GM18508 (cell line): ENCODE measurements around the gene EN1.

Experiments
- ATAC-seq: cut with Tn5 transposase; IDR thresholded peaks from one replicate; pipeline ENCODE4 v1.9.1; 2021; ENCODE audit warnings: moderate number of reproducible peaks; ENCODE audit not compliant: insufficient read depth, unreplicated experiment

EN1 gene

DNA sequence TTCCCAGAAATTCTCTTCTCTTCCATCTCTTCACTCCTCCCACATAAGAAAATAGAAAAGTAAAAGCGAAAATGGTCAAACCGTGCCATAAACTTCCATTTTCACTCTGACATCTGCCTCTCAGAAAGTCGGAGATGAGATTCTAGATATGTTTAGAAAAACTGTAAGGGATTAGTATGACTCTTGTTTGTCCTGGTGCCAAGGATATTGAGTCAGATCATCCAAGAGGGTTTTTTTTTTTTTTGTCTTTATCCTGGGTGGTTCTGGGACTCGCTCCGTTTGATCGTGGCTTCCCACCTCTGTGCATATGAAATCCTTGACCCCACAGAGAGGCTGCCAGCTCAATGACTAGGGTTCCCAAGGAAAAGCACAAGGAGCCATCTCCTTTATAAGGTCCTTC, 17.3 kb downstream of the EN1 start:
- ATAC-seq, result no peak

DNA sequence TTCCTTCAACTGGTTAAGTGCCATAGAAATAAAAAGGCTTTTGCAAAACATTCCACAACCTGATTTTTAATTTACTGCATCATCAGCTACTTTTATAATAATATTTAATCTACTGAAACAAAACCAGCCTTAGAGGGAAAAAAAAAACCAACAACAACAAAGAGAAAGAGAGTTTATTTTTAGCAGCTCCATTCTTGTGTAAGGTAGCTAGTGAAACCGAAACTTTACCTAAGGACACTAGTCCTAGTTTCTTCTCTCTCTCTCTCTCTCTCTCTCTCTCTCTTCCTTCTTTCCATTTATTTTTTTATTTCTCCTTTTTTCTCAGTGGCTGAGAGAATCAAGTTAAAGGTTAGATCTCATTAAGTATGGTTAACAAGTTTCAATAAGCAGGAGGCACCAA, 21.4 kb downstream of the EN1 start:
- no peak for ATAC-seq

DNA sequence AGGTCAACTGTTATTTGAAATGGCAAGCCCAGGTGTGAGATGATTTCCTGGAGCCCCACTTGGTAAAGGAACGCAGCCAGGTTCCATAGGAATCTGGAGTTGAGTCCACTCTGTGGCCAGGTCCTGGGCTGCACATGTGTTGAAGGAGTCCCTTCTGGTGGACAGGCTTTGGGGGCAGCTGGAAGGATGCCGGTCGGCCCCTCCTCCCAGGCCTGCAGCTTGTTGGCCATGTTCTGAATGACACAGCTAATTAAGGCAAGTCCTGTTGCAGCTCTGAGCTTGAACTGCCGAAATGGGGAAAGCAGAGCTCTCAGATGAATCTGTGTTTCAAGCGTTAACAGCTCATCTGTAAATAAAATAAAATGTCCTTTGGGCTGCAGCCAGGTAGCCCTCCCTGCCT, 23.8 kb downstream of the EN1 start:
- no peak for ATAC-seq

DNA sequence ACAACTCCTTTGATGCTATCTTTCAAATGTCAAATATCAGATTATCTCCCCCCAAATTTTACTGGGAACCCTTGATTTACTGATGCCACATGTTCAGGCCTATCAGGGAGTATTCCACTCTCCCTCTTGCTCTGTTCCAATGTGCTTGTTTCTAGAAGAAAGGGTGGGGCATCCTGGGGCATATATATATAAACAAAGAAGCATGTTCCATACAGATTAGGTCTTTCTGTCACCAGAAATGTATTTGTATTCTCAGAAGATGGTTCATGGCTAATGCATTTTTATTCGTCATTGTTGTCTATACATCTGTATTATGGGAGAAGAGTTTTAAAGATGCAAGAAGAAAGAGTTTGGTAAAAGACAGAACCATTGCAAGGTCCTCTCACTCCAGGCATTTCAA, 24.9 kb downstream of the EN1 start:
- ATAC-seq, result no peak

DNA sequence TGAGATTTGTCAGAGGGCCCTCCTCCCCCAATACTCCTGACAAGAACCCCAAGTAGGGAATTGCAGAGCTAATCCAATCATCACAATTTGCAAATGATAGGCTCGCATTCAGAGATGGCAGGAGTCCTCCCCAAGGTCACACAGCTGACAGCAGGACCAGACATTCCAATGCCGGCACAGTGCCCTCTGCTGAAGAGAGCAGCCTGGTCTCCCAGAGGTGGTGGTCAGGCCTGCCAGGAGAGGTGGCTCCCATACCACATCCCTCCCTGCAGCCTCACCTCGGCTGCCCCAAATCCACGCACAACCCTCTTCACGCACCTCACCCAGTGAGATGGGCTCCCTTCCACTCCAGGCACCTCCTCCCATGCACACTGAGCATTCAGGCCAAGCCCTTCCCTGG, 25.4 kb downstream of the EN1 start:
- ATAC-seq, result no peak

DNA sequence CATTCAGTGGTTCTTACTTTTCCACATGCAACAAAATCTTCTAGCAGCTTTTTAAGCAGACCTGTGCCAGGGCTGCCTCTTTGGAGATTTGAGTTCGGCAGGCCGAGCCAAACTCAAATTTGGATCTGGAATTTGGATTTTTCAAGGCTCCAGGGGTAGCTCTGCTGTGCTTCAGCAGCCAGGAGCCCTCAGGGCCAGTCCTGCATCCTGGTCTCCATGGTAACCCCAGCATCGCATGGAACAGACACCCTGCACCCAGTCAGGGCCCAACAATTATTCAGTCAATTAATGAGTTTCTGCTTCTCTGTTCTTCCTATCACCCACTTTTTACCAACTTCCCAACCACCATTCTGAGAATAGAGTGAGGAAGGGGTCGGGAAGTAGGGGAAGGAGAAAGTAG, 30.0 kb downstream of the EN1 start:
- no peak for ATAC-seq

DNA sequence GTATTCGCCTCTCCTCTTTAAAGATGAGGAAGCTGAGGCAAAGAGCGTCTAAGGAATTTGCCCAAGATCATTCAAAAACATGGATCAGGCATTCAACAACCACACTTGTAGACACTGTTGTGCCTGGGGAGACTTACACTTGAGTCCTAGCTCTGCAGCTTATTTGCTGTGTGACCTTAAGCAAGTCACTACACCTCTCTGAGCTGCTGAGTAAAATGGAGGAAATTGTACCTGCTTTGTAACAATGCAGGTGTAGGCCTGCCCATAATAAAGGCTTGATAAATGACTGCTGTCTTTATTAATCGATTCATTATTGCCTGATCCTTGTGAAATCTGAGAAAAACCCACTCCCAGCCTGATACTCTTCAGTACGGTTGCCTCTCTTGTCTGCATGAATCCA, 30.8 kb downstream of the EN1 start:
- ATAC-seq, result no peak

DNA sequence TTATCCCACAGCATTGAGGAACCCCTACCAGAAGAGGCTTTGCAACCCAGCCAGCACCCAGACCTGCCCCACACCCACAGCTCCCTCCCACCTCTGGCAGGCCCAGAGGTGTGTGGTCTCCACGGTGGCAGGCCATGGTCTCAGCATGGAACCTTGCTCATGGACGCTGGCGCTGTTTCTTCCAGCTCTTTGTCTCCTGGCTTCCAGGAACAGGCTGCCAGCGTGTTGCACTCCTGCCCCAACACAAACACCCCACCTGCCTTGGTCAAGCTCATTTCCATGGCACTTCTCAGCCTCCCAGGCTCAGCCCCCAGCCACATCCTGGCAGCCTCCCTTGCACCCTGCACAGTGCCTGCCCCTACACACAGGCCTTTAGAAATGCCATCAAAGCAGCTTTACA, 31.7 kb downstream of the EN1 start:
- no peak for ATAC-seq

DNA sequence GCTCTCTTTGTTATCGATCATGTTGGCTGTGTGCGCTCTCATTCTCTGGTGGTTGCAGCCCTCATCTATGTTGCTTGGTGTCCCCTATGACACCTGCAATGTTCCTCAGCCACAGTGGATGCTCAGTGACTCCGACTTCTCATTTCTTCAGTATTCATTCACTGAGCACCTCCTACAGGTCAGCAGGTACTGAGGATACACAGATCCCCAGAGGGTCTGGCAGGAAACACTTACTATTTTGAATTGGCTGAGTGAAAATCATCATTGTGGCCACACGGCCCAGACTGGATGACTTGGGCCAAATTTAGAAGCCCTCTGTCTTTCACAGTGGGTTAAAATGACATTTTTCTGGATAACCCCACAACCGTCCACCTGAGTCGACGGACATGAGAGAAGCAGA, 32.1 kb downstream of the EN1 start:
- no peak for ATAC-seq

DNA sequence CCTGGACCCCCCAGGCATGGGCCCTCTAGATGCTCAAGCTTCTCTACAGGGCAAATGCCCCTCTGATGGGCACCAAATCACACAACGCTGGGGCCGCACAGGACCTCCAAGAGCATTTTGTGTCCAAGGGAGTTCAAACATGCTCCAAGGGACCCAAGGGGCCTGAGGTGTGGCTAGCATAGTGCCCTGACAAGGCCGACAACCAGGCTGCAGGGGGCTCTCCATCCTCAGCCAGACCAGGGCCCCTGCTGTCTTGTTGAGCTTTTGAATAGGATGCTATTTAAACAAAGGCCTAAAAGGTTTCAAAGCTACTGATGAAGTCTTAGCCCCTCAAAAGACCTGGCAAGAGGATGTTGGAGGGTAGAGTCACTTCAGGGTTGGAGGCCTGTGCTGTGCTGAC, 33.1 kb downstream of the EN1 start:
- ATAC-seq, result no peak

DNA sequence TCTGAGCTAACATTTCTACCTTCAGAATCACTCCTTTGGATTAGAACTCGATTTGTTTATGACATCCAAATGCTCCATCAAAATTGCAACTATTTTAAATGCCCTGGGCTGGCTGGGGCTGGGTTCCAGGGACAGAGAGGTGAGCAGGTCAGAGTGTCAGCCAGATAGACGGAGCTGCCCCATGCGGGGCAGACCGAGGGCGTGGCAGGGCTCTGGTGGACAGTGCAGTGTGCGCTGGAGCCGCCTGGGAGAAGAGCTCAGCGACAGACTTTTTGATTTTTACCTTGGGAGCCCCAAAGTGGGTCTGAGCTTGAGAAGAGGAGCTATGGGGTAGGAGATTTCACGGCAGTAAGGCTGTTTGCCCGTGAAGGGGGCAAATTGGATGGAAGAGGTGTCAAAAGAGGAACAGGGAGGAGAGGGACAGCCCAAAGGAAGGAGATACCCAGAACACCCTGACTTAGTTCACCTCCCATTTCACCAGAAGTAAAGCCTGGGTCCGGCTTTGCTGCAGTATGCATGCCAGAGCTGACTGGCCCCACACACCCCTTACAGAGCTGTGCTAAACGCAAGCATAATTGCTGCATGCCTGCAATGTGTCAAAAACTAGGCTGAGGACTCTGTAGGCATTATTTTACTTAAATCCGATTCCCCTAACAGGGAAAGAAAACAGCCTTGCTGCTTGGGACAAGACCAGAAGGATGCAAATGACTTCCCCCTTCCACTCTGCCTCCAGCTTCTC, 33.7 kb downstream of the EN1 start:
- no peak for ATAC-seq

DNA sequence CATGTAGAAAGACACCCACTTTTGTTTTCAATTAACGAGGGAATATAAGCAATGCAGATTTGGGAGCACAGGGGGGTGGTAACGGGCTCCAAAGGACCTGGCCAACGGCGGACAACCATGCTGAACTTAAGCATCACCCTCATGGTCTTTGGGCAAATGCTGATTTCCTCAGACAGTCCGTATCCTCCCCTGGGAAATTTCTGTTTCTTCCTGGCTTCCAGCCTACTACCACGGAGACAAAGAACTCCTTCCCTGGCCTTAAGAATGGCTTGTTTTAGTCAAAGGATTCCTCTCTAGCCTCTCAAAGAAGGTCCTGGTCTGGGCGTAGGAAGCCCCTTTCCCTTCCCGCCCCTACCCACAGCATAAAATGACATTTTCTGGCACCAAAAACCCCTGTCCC, 34.3 kb downstream of the EN1 start:
- ATAC-seq, result no peak

DNA sequence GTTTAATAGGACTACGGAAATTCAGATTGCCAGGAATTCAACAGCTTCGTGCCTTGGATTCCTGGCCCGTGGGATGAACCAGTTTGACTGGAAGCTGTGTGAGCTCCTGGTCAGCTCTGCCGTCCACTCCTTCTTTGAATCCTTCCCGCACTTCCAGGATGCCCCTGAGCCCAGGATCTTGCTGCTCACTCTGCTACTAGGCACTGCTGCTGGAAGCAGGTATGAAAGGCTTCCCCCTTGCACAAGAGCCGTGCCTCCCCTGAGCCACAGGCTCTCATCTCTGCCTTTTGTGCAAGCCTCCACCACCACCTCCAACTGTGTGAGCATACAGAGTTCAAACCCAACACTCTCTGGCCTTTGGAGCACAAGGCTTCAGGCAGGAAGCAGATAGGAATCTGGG, 34.9 kb downstream of the EN1 start:
- ATAC-seq, result no peak

DNA sequence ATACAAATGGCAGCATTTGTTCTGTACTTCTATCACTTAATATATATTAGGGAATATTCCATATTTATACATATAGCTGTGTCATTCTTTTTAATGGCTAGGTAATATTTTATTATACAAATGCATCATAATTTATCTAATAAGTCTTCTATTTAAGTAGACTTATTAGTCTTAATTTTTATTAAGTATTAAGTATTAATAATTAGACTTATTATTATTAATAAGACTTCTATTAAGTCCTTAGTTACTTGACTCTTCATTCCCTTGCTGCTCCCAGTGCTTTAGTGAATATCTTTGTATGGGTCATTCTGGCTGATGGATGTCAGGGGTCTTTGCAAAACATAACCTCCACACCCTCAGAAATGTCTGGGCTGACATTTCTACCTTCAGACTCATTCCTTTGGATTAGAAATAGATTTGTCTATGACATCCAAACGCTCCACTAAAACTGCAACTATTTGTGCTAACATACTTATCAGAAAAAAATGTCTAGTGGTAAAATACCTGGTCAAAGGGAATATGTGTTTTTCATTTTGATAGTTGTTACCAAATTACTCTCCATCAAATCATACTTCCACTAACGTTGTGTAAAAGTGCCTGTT, 35.8 kb downstream of the EN1 start:
- ATAC-seq, result no peak

DNA sequence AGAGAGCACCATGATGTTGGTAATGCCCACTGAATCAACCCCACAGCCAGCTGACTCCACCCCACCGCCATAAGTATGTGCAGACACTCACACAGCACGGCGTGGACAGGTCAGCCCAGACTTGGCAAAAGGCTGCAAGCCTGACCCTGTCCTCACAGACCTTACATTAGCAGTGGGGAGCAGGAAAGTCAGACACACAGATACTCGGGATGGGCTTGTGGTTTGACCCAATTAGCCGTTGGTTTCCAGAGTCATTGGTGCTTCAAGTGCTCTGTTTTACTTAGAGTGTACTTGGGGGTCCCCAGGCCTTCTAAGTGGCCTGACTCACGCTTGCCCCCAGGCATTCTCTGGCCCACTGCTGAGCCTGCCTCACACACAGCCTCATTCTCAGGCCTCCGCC, 36.7 kb downstream of the EN1 start:
- ATAC-seq, result no peak

DNA sequence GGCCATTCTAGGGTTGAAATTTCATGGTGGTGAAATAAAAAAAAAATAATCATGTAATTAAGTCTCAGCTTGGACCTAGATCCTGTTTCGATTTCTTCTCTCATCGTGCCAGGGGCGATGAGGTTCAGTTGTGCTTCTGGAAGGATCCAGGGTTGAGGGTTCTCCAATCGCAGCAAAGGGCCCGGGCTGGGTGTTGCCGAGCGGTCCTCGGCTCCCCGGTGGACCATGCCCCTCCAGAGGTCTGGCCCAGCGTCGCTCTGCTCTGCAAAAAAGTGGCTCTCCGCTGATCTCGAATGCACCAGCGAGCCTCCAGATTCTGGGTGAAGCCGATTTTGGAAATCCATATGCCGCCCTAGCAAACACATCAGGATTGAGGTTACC, 39.0 kb downstream of the EN1 start:
- ATAC-seq, result no peak

DNA sequence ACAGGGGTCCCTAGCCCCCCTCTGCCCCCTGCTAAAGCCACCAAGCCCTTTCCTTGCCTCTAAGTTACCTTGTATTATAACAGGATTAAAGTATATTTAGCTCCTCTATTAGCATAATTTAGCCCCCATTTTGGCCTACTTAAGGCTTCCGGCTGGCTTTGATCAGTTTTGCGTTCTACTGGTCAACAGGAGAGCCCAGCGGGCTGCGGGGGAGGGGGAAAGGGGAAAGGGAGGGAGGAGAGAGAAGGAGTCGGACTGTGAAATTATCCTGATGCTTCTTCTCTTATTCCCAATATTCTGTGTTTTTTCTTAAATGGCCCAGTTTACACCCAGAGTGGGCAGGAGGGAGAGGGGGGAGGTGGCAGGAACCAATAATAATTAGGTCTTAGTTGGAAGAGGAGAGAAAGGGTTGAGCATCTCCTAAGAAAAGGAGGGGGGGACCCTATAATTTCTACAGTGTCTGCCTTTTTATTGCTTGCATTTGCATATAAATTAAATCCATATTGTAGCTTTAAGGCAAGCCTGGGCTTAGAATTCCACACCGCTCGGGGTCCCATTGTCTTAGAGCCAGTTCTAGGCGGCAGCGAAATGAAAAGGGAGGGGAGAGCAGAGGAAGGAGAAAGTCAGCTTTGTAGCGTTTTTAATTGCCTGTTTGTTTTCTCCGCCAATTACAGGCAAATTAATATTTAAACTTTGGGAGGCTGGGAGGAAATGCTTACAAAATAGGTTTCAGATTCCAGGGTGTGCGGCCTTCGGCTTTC, 39.6 kb downstream of the EN1 start:
- ATAC-seq, result no peak

DNA sequence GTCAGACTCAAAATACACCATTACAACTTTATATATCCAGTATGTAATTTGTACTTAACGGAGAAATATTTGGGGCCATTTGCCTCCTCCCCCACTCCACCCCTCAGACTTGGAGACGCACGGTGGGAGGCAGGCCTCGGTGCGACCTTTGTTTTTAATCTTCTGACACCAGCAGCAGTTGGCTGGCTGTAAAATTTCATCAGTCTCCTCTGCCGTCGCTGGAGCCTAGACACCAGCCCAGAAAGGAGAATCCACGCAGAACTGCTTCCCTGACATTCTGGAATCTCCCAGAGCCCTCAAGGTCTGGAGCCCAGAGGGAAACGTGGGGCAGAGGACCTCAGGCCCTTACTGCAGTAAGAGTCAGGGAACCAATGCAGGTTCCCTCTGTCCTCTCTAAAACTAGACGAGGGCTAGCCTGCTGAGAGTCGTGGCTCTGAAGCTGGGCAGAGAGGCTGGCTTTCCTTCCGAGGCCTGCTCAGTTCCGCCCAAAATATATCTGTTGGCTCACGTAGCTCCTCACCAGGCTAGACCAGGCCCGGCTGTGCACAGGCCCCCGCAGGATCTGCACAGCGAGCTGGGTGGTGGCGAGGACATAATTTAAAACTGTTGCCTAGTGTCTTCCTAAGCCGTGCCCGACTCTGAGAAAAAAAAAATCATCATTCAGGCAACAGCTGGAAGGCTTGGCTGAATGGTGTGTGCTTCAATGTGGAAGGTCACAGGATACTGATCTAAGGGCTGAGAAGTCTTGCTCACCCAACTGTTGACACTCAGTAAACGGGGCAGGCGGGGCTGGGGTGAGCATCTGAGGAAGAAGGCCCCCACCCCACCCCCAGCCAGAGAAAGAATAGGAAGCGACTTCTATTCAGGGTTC, 40.4 kb downstream of the EN1 start:
- no peak for ATAC-seq

DNA sequence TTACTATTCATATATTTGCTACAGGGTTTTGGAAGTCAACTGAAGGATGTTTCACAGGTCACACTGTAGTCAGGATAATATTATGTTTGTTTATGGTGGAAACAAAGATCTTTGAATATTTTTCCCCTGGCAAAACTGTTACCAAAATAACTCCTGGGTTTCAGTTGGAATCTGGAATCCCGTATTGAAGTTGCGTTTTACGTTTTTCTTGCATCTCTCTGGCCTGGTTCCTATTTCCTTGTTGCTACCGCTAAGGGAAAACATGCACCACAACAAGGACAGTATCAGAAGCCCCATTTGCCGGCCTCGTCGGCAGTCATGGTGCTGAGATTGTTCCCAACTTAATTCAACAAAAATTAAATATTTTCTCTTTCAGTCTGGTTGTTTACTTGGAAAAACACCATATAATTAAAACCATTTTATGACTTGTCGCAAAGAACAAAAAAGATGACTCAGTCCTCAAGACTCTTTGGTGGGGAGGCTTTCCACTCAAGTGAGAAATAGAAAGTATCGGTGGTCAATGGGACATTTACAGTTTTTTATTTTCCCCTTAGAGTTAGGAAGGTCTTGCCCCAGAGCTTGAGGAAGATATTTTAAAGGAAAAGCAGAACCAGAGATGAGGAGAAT, 42.3 kb downstream of the EN1 start:
- ATAC-seq, result no peak

DNA sequence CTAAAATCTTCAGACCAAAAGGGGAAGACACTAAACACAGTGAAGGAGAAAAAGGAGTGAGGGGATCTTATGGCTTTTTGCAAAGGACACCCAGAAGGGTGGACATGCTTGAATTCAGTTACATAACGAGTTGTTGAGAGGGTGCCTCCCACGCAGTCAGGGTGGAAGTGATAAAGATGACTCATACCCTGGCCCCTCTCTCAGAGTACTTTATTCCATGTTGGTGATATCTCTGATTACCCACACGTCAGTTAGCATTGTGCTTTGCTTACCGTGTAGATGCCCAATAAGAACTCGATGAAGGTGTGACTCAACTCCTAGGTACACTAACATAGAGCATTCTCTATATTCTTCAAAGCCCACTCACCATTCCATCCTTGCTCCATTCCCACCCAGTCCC, 44.4 kb downstream of the EN1 start:
- no peak for ATAC-seq
